Body of pancreas (tissue), 4 donors: ENCODE data around the gene SIM1.

ENCODE experiments used
- CTCF ChIP-seq, 7 experiments: fragments of 450-650 bp in 4 of 7; fragments of 200-600 bp in 3 of 7; sonication (generic) in 3 of 7; IDR thresholded peaks; one replicate each; pipeline ENCODE4 v1.5.1; 2016 to 2019; ENCODE audit warnings: antibody characterized with exemption in 7 of 7
- POLR2A ChIP-seq, 3 donors: fragments of 450-650 bp; IDR thresholded peaks; one replicate each; pipeline ENCODE4 v1.6.1; 2016; ENCODE audit warnings: antibody characterized with exemption in 3 of 3, mild to moderate bottlenecking in 2 of 3

GRCh38 chr6:100412872-100413271 lies 51.8 kb downstream of the SIM1 start:
- TF ChIP-seq POLR2A (IDR thresholded peaks at IDR 0.05) (no peak), CTCF (IDR thresholded peaks at IDR 0.05) (no peak)
